Loucy (cell line): ENCODE measurements around the gene NEUROD6.

Source experiments
- EZH2phosphoT487 ChIP-seq: fragments of 200-600 bp; IDR thresholded peaks from 2 replicates; pipeline ENCODE4 v1.6.1; 2018; ENCODE audit warnings: antibody characterized with exemption, mild to moderate bottlenecking, moderate library complexity, borderline replicate concordance
- TF ChIP-seq, protein P1 (sequence below): fragments of 200-600 bp; sonication (generic); conservative IDR thresholded peaks from 2 replicates; pipeline ENCODE4 v1.5.1; 2014; ENCODE audit warnings: mild to moderate bottlenecking, antibody characterized with exemption, low read length

DNA sequence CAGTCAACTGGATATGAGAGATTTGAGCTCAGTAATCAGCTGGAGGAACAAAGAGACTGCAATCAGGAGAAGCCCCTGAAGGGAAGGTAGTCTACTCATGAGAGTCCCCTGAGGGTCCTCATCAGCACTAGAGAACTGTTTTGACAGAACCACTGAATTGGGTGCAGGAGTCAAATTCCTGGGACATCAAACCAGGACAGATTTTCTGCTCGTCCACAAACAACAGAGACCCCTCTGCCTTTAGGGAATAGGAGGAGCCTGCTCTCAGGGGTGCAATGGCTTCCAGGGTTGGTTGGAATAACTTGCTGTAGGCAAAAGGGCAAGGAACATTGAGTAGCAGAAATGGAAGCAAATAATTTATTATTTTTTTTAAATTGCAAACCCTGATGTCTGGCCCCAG lies 21.9 kb upstream of the NEUROD6 start:
- TF ChIP-seq, protein P1, sequence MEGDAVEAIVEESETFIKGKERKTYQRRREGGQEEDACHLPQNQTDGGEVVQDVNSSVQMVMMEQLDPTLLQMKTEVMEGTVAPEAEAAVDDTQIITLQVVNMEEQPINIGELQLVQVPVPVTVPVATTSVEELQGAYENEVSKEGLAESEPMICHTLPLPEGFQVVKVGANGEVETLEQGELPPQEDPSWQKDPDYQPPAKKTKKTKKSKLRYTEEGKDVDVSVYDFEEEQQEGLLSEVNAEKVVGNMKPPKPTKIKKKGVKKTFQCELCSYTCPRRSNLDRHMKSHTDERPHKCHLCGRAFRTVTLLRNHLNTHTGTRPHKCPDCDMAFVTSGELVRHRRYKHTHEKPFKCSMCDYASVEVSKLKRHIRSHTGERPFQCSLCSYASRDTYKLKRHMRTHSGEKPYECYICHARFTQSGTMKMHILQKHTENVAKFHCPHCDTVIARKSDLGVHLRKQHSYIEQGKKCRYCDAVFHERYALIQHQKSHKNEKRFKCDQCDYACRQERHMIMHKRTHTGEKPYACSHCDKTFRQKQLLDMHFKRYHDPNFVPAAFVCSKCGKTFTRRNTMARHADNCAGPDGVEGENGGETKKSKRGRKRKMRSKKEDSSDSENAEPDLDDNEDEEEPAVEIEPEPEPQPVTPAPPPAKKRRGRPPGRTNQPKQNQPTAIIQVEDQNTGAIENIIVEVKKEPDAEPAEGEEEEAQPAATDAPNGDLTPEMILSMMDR: no peak
- no peak for TF ChIP-seq EZH2phosphoT487
